HuH-7.5 (cell line): ENCODE measurements around the gene OLFM2.
"Not testable (repeated sequence)": the region's sequence is repeated elsewhere in the genome, so short reads cannot be mapped to it uniquely, and the experiment has no call there.

ENCODE experiments used
- DNase-seq: peaks from one replicate; pipeline ENCODE4 v3.0.0; 2011; ENCODE audit warnings: low spot score

The OLFM2 gene

DNA sequence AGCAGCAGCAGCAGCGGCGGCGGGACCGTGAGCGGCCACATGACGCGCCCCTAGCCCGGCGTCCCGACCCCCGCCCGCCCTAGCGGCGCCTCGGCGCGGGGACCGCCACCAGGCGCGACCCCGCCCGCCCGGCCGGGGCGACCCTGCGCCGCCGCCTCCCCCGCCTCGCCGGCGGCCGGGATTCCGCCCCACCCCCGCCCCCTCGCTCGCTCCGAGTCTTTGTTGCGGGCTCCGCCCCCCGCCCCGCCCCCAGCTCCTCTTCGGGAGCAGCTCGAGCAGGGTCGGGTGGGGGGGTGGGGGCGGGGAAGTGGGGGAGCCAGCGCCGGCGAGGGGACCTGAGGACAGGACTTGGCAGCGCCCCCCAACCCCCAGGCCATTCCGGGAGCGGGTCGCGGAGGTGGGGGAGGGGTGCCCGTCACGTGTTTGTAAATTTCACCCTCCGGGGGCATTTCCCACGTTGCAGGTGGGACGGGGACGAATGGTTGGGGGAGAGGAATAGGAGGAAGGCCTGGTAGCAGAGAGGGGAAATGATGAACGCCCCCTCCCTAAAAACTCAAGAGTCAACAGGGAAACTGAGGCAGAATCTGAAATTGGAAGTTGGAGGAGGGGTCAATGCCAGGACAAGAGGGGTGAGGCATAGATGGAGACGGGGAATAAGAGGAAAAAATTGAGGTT, at the start of gene OLFM2:
Gene OLFM2 (minus strand): TSS at position 190 of the 675 bp plus-strand sequence. CDS start 149 bp downstream, at position 41.
- DNase-seq, result peak; percentile 77

GRCh38 chr19:9981406-9982260, 45.3 kb upstream of the OLFM2 start:
- no peak for DNase-seq

DNA sequence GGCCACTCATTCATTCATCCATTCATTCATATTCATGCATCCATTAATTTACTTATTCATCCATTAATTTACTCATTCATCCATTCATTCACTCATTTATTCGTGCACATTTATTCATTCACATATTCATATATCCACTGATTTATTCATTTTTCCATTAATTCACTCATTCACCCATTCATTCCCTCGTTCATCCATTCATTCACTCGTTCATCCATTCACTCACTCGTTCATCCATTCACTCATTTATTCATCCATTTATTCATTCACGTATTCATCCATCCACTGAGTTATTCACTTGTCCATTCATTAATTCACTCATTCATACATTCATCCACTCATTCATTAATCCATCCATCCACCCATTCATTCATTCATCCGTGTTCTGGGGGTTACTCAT, 35.8 kb upstream of the OLFM2 start:
- no peak for DNase-seq

- DNase-seq, result no peak
Observed at GRCh38 chr19:9971166-9971897, 35.0 kb upstream of the OLFM2 start.

- no peak for DNase-seq
Observed at GRCh38 chr19:9970481-9970880, 34.2 kb upstream of the OLFM2 start.

GRCh38 chr19:9969688-9969975, 33.3 kb upstream of the OLFM2 start:
- DNase-seq, result no peak

GRCh38 chr19:9968820-9969687, 32.7 kb upstream of the OLFM2 start:
- DNase-seq, result no peak

DNA sequence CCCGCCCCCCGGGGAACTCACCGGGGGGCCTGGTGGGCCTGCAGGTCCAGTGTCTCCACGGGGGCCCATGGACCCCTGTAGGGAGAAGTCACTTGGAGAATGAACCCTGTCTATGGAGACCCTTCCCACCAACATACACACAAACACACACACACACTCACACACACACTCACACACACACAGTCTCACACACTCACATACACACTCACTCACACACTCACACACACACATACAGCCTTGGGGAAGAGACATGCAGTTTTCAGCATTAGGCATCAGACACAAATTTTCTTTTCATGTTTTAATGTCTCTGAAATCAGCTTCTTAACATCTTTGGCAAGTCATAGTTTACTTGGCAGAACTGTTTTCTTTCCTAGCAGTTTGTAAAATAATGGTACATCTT, 31.0 kb upstream of the OLFM2 start:
- DNase-seq, result no peak

- DNase-seq, result no peak
Observed at GRCh38 chr19:9966448-9966847, 30.1 kb upstream of the OLFM2 start.

GRCh38 chr19:9966024-9966423, 29.7 kb upstream of the OLFM2 start:
- DNase-seq, result no peak

GRCh38 chr19:9962623-9963290, 26.4 kb upstream of the OLFM2 start:
- DNase-seq, result no peak

DNA sequence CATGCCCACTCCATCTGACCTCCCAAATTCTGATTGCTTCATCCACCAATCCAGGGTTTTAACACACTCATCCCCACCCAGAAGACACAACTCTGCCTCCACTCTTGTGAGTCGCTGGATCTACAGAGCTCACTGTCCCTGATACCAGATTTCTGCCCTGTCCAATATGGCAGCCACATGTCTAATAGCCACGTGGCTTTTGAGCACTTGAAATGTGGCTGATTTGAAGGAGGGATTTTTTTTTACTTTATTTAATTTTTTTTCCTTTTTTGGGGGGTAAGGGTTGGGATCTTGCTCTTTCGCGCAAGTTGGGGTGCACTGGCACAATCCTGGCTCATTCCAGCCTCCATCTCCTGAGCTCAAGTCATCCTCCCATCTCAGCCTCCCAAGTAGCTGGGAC, 24.8 kb upstream of the OLFM2 start:
- DNase-seq, result no peak

GRCh38 chr19:9958379-9958821, 22.1 kb upstream of the OLFM2 start:
- DNase-seq, result no peak

GRCh38 chr19:9956956-9957355, 20.6 kb upstream of the OLFM2 start:
- no peak for DNase-seq

- DNase-seq, result no peak
Observed at GRCh38 chr19:9953802-9954542, 17.7 kb upstream of the OLFM2 start.

DNA sequence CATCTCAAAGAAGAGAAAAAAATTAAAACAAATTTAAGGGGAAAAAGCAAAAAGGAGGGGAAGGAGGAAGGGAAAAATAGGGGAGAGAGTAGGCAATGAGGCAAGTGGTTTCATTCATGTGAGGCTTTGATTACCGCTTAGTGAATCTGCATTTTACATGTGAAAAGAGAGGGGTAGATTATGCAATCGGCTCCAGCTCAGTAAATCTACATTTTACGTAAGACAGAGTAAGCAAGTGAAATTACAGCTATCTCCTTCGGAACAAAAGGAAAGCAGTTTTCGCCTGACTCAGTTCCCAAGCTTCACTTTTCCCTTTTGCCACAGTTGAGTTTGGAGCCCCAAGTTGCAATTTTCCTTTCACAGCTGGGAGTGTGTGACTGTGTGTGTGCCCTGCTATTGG, 16.0 kb upstream of the OLFM2 start:
- DNase-seq, result no peak

GRCh38 chr19:9947441-9947840, 11.1 kb upstream of the OLFM2 start:
- no peak for DNase-seq

GRCh38 chr19:9946528-9947125, 10.3 kb upstream of the OLFM2 start:
- DNase-seq, result not testable (repeated sequence)

DNA sequence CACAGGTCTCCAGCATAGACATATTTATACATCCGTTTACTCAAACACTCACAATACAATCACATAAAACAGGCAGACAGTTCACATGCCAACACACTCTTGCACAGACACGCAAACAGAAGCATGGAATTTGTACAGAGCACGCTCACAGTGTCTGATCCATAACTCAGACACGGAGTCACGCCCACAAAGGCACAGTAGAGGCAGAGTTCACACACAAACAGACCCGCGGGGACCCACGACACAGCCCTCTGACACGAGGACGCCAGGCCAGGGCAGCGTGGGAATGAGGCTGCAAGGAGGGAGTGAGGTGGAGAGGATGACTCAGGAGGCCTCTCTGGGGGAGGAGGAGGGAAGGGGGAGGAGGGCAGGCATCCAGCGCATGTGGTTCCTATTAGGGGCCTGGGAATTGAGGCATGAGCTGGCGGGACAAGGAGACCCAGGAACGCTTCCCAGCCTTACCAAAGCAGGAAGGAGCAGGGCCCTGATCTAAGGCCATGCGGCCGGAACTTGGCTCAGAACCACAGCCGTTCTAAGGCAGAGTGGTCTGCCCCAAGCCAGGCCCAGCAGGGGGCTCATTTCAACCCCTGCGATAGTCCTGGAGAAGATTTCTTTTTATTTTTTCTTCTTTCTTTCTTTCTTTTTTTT, 9.1 kb upstream of the OLFM2 start:
- DNase-seq, result no peak

- DNase-seq, result no peak
Observed at GRCh38 chr19:9943744-9944143, 7.4 kb upstream of the OLFM2 start.
